GM21619 (cell line): ENCODE data around the gene NIM1K.
"Not testable (repeated sequence)": the region's sequence is repeated elsewhere in the genome, so short reads cannot be mapped to it uniquely, and the experiment has no call there.

Experiments used
- ATAC-seq: cut with Tn5 transposase; IDR thresholded peaks from one replicate; pipeline ENCODE4 v1.9.1; 2021; ENCODE audit not compliant: unreplicated experiment

NIM1K gene

GRCh38 chr5:43191740-43192557 is at the start of gene NIM1K:
Gene NIM1K (plus strand): TSS chr5:43192225. CDS start chr5:43245776, 53,551 bp downstream.
- ATAC-seq = peak; percentile 80

- no peak for ATAC-seq
Measured at GRCh38 chr5:43145071-43145470, 47.0 kb upstream of the NIM1K start.

DNA sequence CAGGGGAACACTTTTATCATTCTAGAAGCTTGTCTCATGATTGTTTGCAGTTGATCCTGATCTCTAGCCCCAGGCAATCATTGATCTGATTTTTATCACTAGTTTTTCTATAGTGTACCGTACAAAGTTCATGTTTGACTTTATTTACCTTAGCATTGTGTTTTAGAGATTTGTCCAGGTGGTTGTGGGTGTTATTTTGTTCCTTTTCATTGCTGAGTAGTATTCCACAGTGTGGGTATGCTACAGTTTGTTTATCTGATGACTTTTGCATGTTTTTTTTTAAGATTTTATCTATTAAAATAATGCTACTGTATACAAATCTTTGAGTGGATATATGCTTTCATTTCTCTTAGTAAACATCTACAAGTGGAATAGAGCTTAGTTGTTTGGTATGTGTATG is 45.1 kb upstream of the NIM1K start:
- no peak for ATAC-seq

DNA sequence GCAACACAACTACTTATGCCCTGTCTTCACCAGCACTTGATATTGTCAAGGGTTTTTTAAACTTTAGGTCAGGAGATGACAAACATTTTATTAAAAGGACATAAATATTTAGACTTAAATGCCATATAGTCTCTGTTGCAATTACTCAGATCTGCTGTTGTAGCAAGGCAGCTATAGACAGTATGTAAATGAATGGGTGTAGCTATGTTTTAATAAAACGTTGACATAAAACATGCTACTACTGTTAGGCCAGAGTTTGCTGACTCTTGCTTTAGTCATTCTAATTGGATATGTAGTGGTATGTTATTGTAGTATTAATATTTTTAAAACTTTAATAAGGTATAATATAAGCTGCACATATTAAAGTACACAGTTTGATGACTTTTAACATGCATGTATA is 43.6 kb upstream of the NIM1K start:
- ATAC-seq = no peak

- no peak for ATAC-seq
Measured at GRCh38 chr5:43149231-43149630, 42.8 kb upstream of the NIM1K start.

GRCh38 chr5:43150075-43150474 is 42.0 kb upstream of the NIM1K start:
- ATAC-seq = no peak

GRCh38 chr5:43150748-43151147 is 41.3 kb upstream of the NIM1K start:
- ATAC-seq = no peak

GRCh38 chr5:43152946-43153345 is 39.1 kb upstream of the NIM1K start:
- ATAC-seq = no peak

- ATAC-seq = no peak
Measured at GRCh38 chr5:43154469-43154868, 37.6 kb upstream of the NIM1K start.

DNA sequence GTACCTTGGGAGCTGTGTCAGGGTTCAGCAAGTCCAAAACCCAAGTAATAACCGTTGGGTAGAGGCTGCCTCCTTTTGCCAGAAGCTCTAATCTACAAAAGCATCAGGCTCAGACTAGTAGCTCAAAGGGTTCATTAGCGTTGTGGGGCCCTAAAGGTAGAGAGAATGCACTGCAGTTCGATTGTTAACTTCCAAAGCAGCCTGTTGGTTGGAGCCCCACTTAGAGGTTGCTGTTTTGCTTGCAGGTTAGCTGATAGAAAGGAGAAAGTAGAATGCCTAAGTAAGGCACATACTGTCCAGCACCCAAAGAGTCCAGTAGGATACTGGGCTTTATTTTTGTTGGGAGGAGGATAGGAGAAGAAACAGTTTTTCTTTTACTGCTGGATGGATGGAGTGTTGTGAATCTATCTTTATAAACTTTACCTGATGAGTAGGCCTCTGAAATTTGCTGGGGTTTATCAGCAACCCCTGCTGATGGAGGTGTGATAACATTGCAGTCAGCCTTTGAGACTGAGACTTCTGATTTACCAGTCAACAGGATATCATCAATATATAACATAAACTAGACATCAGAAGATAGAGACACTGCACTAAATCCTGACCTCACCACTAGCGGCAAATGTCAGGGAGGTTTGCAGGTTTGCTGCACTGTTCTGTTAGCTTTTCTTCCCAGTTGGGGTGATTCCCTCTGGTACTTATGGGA is 36.5 kb upstream of the NIM1K start:
- ATAC-seq = no peak

DNA sequence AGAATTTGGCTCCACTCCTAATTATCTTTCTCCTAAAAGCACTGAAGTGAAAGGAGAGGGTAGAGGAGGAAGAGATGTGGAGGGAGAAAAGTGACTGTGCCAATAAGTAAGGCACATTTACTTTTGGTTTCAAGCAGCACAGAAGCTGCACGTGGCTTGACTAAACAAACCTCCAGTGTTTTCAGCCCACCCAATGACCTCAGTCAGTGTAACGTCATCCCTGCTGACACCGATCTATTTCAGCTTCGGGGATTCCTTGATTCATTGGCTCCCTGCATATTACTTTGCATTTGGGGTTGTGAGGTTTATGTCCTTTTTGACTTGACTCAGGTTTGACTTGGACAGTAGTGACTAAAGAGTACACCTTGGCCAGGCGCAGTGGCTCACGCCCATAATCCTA is 35.6 kb upstream of the NIM1K start:
- no peak for ATAC-seq

DNA sequence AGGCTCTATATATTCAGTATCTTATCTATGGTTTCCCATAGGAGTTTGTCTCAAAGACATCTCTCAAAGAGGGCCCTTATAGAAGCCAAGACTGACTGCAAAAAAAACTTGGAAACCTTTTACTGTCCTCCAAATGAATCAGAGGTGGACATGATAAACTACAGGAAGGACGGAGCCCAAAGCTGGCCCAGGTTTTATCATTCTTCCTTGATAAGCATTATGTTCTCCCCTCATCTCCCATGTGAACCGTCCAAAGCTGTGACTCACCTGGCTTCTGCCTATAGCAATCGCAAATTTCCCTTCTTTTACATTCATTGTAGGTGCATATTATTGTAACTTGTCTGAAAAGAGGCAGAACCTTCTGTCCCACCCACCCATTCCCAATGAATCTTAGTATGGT is 35.0 kb upstream of the NIM1K start:
- ATAC-seq = no peak

DNA sequence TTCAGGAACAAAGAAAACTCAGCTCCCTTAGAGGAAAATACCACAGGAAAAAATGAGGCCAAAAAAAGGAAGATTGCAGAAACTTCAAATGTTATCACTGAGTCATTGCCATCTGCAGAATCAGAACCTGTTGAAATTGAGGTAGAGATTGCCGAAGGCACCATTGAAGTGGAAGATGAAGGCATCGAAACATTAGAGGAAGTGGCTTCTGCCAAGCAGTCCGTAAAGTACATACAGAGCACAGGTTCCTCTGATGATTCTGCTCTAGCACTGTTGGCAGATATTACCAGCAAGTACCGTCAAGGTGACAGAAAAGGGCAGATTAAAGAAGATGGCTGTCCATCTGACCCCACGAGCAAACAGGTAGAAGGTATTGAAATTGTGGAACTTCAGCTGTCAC is 30.8 kb upstream of the NIM1K start:
- no peak for ATAC-seq

- not testable (repeated sequence) for ATAC-seq
Measured at GRCh38 chr5:43164801-43165200, 27.2 kb upstream of the NIM1K start.

DNA sequence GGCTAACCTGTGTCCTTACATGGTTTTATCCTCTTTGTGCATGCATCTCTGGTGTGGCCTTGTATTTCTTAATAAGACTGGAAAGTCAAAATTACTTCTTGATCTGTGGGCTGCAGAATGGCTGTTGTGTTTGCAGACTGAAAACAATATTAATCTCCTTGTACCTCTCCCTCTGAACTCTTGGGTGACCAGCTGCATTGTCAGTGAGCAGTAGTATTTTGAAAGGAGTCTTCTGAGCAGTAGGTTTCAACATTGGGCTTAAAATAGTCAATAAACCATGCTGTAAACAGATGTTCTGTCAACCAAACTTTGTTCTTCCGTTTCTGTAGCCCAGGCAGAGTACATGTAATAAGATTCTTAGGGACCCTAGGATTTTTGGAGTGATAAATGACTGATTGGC is 26.7 kb upstream of the NIM1K start:
- no peak for ATAC-seq

GRCh38 chr5:43168175-43168574 is 23.9 kb upstream of the NIM1K start:
- no peak for ATAC-seq

DNA sequence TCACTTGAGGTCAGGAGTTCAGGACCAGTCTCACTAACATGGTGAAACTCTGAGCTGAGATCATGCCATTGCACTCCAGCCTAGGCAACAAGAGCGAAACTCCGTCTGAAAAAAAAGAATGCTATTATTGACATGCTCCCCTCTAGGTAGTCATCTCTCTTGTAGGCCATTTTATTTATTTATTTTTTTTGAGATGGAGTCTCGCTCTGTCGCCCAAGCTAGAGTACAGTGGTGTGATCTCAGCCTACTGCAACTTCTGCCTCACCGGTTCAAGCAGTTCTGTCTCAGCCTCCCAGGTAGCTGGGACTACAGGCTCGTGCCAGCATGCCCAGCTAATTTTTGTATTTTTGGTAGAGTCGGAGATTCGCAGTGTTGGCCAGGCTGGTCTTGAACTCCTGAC is 20.6 kb upstream of the NIM1K start:
- ATAC-seq = no peak

DNA sequence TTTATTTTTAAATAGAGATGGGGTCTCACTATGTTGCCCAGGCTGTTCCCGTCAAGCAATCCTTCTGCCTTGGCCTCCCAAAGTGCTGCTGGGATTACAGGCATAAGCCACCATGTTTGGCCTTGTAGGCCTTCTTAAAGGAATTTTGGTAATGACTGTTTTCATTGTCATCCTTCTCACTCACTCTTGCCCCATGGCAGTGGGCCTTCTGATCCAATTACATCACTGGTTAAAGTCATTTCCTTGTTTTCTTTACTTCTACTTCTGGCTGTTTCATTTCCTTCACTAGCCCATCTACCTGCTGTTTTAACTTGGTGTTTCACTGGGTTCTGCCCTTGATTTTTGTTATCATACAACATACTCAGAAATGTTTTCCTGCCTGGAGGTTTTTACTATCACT is 20.1 kb upstream of the NIM1K start:
- ATAC-seq = no peak

- no peak for ATAC-seq
Measured at GRCh38 chr5:43172779-43173178, 19.2 kb upstream of the NIM1K start.

DNA sequence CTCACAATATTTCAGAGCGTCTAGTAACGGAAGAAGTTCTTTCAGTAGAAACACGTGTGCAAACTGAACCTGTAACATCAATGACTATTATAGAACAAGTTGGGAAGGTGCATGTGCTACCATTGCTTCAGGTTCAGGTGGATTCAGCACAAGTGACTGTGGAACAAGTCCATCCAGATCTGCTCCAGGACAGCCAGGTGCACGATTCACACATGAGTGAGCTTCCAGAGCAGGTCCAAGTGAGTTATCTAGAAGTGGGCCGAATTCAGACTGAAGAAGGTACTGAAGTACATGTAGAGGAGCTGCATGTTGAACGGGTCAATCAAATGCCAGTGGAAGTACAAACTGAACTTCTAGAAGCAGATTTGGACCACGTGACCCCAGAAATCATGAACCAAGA is 17.4 kb upstream of the NIM1K start:
- no peak for ATAC-seq

DNA sequence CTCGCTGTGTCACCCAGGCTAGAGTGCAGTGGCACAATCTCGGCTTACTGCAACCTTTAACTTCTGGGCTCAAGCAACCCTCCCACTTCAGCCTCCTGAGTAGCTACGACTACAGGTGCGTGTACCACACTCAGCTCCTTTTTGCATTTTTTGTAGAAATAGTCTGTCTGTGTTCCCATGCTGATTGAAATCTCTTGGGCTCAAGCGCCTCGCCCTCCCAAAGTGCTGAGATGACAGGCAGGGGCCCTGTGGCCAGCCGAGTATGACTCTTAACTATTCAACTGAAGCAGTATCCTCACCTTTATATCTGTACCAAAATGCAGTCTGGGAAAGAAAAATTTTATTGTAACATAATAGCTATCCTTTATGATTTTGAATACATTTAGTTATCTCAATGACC is 12.2 kb upstream of the NIM1K start:
- ATAC-seq = no peak

- no peak for ATAC-seq
Measured at GRCh38 chr5:43182421-43182820, 9.6 kb upstream of the NIM1K start.

DNA sequence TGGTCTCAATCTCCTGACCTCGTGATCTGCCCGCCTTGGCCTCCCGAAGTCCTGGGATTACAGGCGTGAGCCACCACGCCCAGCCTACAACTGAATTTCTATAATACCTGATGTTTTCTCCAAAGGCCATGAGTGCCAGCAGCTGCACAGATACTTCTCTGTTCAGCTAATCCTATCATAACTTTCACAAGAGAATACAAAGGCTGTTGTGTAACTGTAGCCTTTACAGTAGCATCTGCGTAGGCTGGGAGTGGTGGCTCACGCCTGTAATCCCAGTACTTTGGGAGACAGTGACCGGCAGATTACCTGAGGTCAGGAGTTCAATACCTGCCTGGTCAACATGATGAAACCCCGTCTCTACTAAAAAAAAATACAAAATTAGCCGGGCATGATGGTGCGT is 8.9 kb upstream of the NIM1K start:
- ATAC-seq = not testable (repeated sequence)
